ENCODE data around the gene ELMOD3. TPM values are rescaled to one million over a fixed set of nuclear protein-coding genes. Genes with fewer than 3 reads are reported as not detected.

The ELMOD3 gene
- total and polyA plus RNA-seq, 2 of the 8 experiments (the other 6 are each of a cell fraction or from before 2014, with no cell fraction given), result 8.5 to 10.2 TPM

DNA sequence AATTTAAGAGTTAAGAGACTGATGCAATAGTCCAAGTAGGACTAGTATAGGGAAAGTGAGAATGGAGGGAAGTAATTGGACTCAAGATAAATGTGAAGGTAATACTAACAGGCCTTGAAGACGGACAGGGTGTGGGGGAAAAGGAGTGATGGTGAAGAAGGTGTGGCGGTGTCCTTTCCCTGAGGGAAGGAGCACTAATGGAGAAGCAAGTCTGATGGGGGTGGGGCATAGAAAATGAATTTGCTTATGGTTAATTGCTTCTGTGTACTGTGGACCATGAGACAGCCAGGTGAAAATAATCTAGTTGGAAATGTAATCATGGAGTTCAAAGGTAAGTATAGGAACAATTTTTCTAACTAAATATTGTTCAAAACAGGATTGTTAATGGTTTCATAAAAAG, 19.6 kb upstream of the ELMOD3 start:
- no peak overlapping the region for H3K14ac ChIP-seq (ENCODE audit: insufficient read length)
- no peak overlapping the region for H2BK15ac ChIP-seq (ENCODE audit: low read length)
- no peaks in the 10 kb centered on the region for H3K23me2 ChIP-seq (ENCODE audit: low read depth, low read length)
- no peak overlapping the region for H4K8ac ChIP-seq (ENCODE audit: extremely low read depth, insufficient read depth, low read length)
- H3K18ac ChIP-seq (ENCODE audit: extremely low read depth, low read length), result no peak overlapping the region
- no peak overlapping the region for H2BK20ac ChIP-seq (ENCODE audit: low read length)
- H3K4me3 ChIP-seq (ENCODE audit: extremely low read depth in 1 of 4, insufficient read depth in 2 of 4, low read depth in 3 of 4, low read length in 4 of 4), result no peak overlapping the region
- H2BK5ac ChIP-seq (ENCODE audit: low read depth, low read length), result no peak overlapping the region
- ChIA-PET POLR2A (ENCODE audit: partially characterized antibody) (no interaction called here), CTCF (ENCODE audit: partially characterized antibody) (no interaction called here)
- no peaks in the 10 kb centered on the region for H3K27me3 ChIP-seq (replicated peaks in 1 of 4; ENCODE audit: control insufficient read depth in 3 of 4, extremely low read depth in 1 of 4, insufficient read depth in 3 of 4, low read length in 3 of 4)
- FAIRE-seq (no peak), DNase-seq (ENCODE audit: low read depth in 1 of 2, low spot score in 2 of 2) (no peak)
- H2AFZ ChIP-seq (ENCODE audit: low read length), result no peak overlapping the region
- H3K27ac ChIP-seq (ENCODE audit: low read depth, low read length), result no peak overlapping the region
- no peak overlapping the region for H2BK12ac ChIP-seq (ENCODE audit: low read depth, low read length)
- no peak overlapping the region for H3K56ac ChIP-seq (replicated peaks; ENCODE audit: insufficient read length, low read depth, low read length)
- H3K4me1 ChIP-seq (replicated peaks in 1 of 4; ENCODE audit: control insufficient read depth in 3 of 4, insufficient read depth in 4 of 4, low read length in 3 of 4), result peaks cover 0 to 4% (median 0%) of the 10 kb centered on the region in 4 experiments; a peak in 1 of 7 replicates
- H4K91ac ChIP-seq (replicated peaks; ENCODE audit: insufficient read length, low read length), result no peak overlapping the region
- H3K4me2 ChIP-seq (ENCODE audit: insufficient read depth in 1 of 2, low read depth in 2 of 2, low read length in 2 of 2), result no peak overlapping the region
- H3K79me1 ChIP-seq (ENCODE audit: low read depth, low read length), result no peaks in the 10 kb centered on the region
- WGBS, 2 experiments (ENCODE audit: extremely low coverage in 1 of 2, insufficient coverage in 1 of 2, insufficient read length in 1 of 2, insufficient replicate concordance in 2 of 2, low coverage in 1 of 2, low lambda C conversion rate in 2 of 2, missing lambda C conversion rate in 1 of 2), result 50% methylated on average over 2 of the region's 2 CpGs; no CpG with 5 or more reads in 1 of the 2 experiments
- H2AK5ac ChIP-seq (ENCODE audit: low read depth, low read length), result no peak overlapping the region
- no peak overlapping the region for H2BK120ac ChIP-seq (replicated peaks; ENCODE audit: low read depth, low read length)
- no peak overlapping the region for H3K4ac ChIP-seq (replicated peaks; ENCODE audit: insufficient read length, low read depth, low read length)
- H3K36me3 ChIP-seq (ENCODE audit: control insufficient read depth in 2 of 4, insufficient read depth in 4 of 4, low read length in 3 of 4), result no peaks in the 10 kb centered on the region
- no peaks in the 10 kb centered on the region; a peak in 2 of 4 replicates for H3K9me3 ChIP-seq (ENCODE audit: insufficient read depth in 2 of 2, low read depth in 1 of 2, low read length in 1 of 2)
- no peaks in the 10 kb centered on the region for H4K20me1 ChIP-seq (replicated peaks in 1 of 2; ENCODE audit: control insufficient read depth in 1 of 2, insufficient read depth in 2 of 2, low read length in 2 of 2)
- no peaks in the 10 kb centered on the region for H3K79me2 ChIP-seq (ENCODE audit: control insufficient read depth in 1 of 2, insufficient read depth in 2 of 2, low read length in 2 of 2)
- no peak overlapping the region for H3K9ac ChIP-seq (replicated peaks in 1 of 4; ENCODE audit: extremely low read depth in 1 of 4, low read depth in 3 of 4, low read length in 3 of 4)
- H3K23ac ChIP-seq (ENCODE audit: insufficient read length), result no peak overlapping the region
- H4K5ac ChIP-seq (ENCODE audit: insufficient read length, low read depth, low read length), result no peak overlapping the region
- TF ChIP-seq HDAC2 (IDR thresholded peaks at IDR 0.05; ENCODE audit: borderline replicate concordance in 1 of 2, low read depth in 2 of 2, low read length in 2 of 2) (no peak), CTBP2 (IDR thresholded peaks at IDR 0.05; ENCODE audit: borderline replicate concordance, insufficient read depth, insufficient read length, low read length) (no peak), USF2 (IDR thresholded peaks at IDR 0.05; ENCODE audit: low read length) (no peak), FOSL1 (IDR thresholded peaks at IDR 0.05; ENCODE audit: insufficient read depth, low read depth, low read length) (no peak), POU5F1 (IDR thresholded peaks at IDR 0.05; ENCODE audit: low read depth, low read length) (no peak), RNF2 (IDR thresholded peaks at IDR 0.05; ENCODE audit: borderline replicate concordance, low read depth, low read length, missing control alignments, poor library complexity, severe bottlenecking) (no peak), HDAC6 (IDR thresholded peaks at IDR 0.05; ENCODE audit: low read depth, low read length) (no peak), GTF2F1 (IDR thresholded peaks at IDR 0.05; ENCODE audit: borderline replicate concordance, low read depth, low read length) (no peak), TAF1 (IDR thresholded peaks at IDR 0.05; ENCODE audit: low read depth, low read length) (no peak), SIN3A (conservative IDR thresholded peaks at IDR 0.05 in 1 of 2, IDR thresholded peaks at IDR 0.05 in 1 of 2; ENCODE audit: low read depth in 1 of 2, low read length in 2 of 2) (no peak), BACH1 (IDR thresholded peaks at IDR 0.05; ENCODE audit: low read length) (no peak)
- TF ChIP-seq, protein P1, sequence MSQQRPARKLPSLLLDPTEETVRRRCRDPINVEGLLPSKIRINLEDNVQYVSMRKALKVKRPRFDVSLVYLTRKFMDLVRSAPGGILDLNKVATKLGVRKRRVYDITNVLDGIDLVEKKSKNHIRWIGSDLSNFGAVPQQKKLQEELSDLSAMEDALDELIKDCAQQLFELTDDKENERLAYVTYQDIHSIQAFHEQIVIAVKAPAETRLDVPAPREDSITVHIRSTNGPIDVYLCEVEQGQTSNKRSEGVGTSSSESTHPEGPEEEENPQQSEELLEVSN (IDR thresholded peaks at IDR 0.05), result no peak

Measured in H1 (cell line).